ENCODE data around the gene SMURF1. TPM values are rescaled to one million over a fixed set of nuclear protein-coding genes. Genes with fewer than 3 reads are reported as not detected.

SMURF1 gene
- total and polyA plus RNA-seq, 2 of the 8 experiments (the other 6 are each of a cell fraction or from before 2014, with no cell fraction given), result 9.6 to 24.5 TPM

- no peak overlapping the region for H3K56ac ChIP-seq (replicated peaks; ENCODE audit: insufficient read length, low read depth, low read length)
- no peak overlapping the region for H2BK20ac ChIP-seq (ENCODE audit: low read length)
- H3K9me3 ChIP-seq (ENCODE audit: insufficient read depth in 2 of 2, low read depth in 1 of 2, low read length in 1 of 2), result no peaks in the 10 kb centered on the region
- no peaks in the 10 kb centered on the region for H3K27me3 ChIP-seq (replicated peaks in 1 of 4; ENCODE audit: control insufficient read depth in 3 of 4, extremely low read depth in 1 of 4, insufficient read depth in 3 of 4, low read length in 3 of 4)
- H2BK5ac ChIP-seq (ENCODE audit: low read depth, low read length), result no peak overlapping the region
- DNase-seq (ENCODE audit: low read depth in 1 of 2, low spot score in 2 of 2) (no peak), FAIRE-seq (no peak)
- no peak overlapping the region for H4K5ac ChIP-seq (ENCODE audit: insufficient read length, low read depth, low read length)
- no peak overlapping the region for H3K27ac ChIP-seq (ENCODE audit: low read depth, low read length)
- H3K18ac ChIP-seq (ENCODE audit: extremely low read depth, low read length), result no peak overlapping the region
- ChIA-PET POLR2A (ENCODE audit: partially characterized antibody) (interaction anchor here (0.6 kb wide), 1 partner anchor 136 kb away, joined by 4 read pairs; no protein-coding TSS in a partner anchor), CTCF (ENCODE audit: partially characterized antibody) (interaction anchor here (1.1 kb wide), 2 partner anchors 238 to 245 kb away, joined by 3 read pairs; no protein-coding TSS in a partner anchor)
- no peak overlapping the region for H3K9ac ChIP-seq (replicated peaks in 1 of 4; ENCODE audit: extremely low read depth in 1 of 4, low read depth in 3 of 4, low read length in 3 of 4)
- no peak overlapping the region for H2AFZ ChIP-seq (ENCODE audit: low read length)
- TF ChIP-seq NRF1 (IDR thresholded peaks at IDR 0.05; ENCODE audit: low read depth, low read length), result no peak
- TF ChIP-seq SAP30 (IDR thresholded peaks at IDR 0.05; ENCODE audit: insufficient read depth, insufficient replicate concordance, low read length), result no peak
- TF ChIP-seq SIRT6 (IDR thresholded peaks at IDR 0.05; ENCODE audit: low read length), result no peak
- TF ChIP-seq EZH2 (IDR thresholded peaks at IDR 0.05; ENCODE audit: low read depth, low read length, severe bottlenecking), result no peak
- TF ChIP-seq JUN (IDR thresholded peaks at IDR 0.05; ENCODE audit: low read depth, low read length), result no peak
- no peak for TF ChIP-seq RXRA (IDR thresholded peaks at IDR 0.05; ENCODE audit: insufficient read depth, low read depth, low read length)
- TF ChIP-seq MAX (IDR thresholded peaks at IDR 0.05), result no peak
- no peak for TF ChIP-seq MAFK (IDR thresholded peaks at IDR 0.05; ENCODE audit: low read depth, low read length)
- no peak for TF ChIP-seq SP1 (IDR thresholded peaks at IDR 0.05; ENCODE audit: low read depth, low read length)
- TF ChIP-seq HDAC6 (IDR thresholded peaks at IDR 0.05; ENCODE audit: low read depth, low read length), result no peak
- H3K79me1 ChIP-seq (ENCODE audit: low read depth, low read length), result peaks cover 3% of the 10 kb centered on the region
- no peak overlapping the region for H2AK5ac ChIP-seq (ENCODE audit: low read depth, low read length)
- no peak overlapping the region for H2BK15ac ChIP-seq (ENCODE audit: low read length)
- no peak overlapping the region for H3K14ac ChIP-seq (ENCODE audit: insufficient read length)
- peaks cover 0 to 5% (median 0%) of the 10 kb centered on the region in 4 experiments; a peak in 2 of 7 replicates for H3K4me1 ChIP-seq (replicated peaks in 1 of 4; ENCODE audit: control insufficient read depth in 3 of 4, insufficient read depth in 4 of 4, low read length in 3 of 4)
- no peak overlapping the region for H4K8ac ChIP-seq (ENCODE audit: extremely low read depth, insufficient read depth, low read length)
- H4K20me1 ChIP-seq (replicated peaks in 1 of 2; ENCODE audit: control insufficient read depth in 1 of 2, insufficient read depth in 2 of 2, low read length in 2 of 2), result peaks cover 2 to 12% of the 10 kb centered on the region in 2 experiments
- H2BK120ac ChIP-seq (replicated peaks; ENCODE audit: low read depth, low read length), result no peak overlapping the region
- H4K91ac ChIP-seq (replicated peaks; ENCODE audit: insufficient read length, low read length), result no peak overlapping the region
- peaks cover 0 to 65% of the 10 kb centered on the region in 2 experiments; a peak in 3 of 4 replicates for H3K79me2 ChIP-seq (ENCODE audit: control insufficient read depth in 1 of 2, insufficient read depth in 2 of 2, low read length in 2 of 2)
- H3K36me3 ChIP-seq (ENCODE audit: control insufficient read depth in 2 of 4, insufficient read depth in 4 of 4, low read length in 3 of 4), result no peaks in the 10 kb centered on the region; a peak in 1 of 8 replicates
- H3K4ac ChIP-seq (replicated peaks; ENCODE audit: insufficient read length, low read depth, low read length), result no peak overlapping the region
- no peak overlapping the region for H2BK12ac ChIP-seq (ENCODE audit: low read depth, low read length)
- H3K23me2 ChIP-seq (ENCODE audit: low read depth, low read length), result no peaks in the 10 kb centered on the region
- no peak overlapping the region for H3K4me2 ChIP-seq (ENCODE audit: insufficient read depth in 1 of 2, low read depth in 2 of 2, low read length in 2 of 2)
- no peak overlapping the region for H3K4me3 ChIP-seq (ENCODE audit: extremely low read depth in 1 of 4, insufficient read depth in 2 of 4, low read depth in 3 of 4, low read length in 4 of 4)
- 92% methylated on average over 2 of the region's 2 CpGs; no CpG with 5 or more reads in 1 of the 2 experiments for WGBS, 2 experiments (ENCODE audit: extremely low coverage in 1 of 2, insufficient coverage in 1 of 2, insufficient read length in 1 of 2, insufficient replicate concordance in 2 of 2, low coverage in 1 of 2, low lambda C conversion rate in 2 of 2, missing lambda C conversion rate in 1 of 2)
- H3K23ac ChIP-seq (ENCODE audit: insufficient read length), result no peak overlapping the region
Measured at GRCh38 chr7:99073839-99074446, 70.0 kb downstream of the SMURF1 start.

Measured in H1 (cell line).